AG04449 (cell line): ENCODE measurements around the gene TMEM215.

Experiments used
- CTCF ChIA-PET: fragments of 350-600 bp; formaldehyde crosslinking; extraction: SDS; loops from one replicate; lab custom pipeline; 2021; ENCODE audit warnings: antibody characterized with exemption; lab: Yijun Ruan, JAX
- POLR2A ChIA-PET: fragments of 400-600, 350-600 bp; formaldehyde crosslinking; extraction: SDS; loops from one replicate; lab custom pipeline; 2020; ENCODE audit warnings: antibody characterized with exemption, inconsistent platforms; lab: Yijun Ruan, JAX
- DNase-seq: peaks from one replicate; pipeline ENCODE4 v3.0.0-alpha.2; 2010; ENCODE audit warnings: low read depth, low spot score
- H3K4me3 ChIP-seq: 2 replicates; pipeline ENCODE4 v1.5.1; 2011; ENCODE audit warnings: low read depth, mild to moderate bottlenecking, control low read depth, low read length
- CTCF ChIP-seq: IDR thresholded peaks from one replicate; pipeline ENCODE4 v1.5.1; 2011; ENCODE audit warnings: mild to moderate bottlenecking, moderate library complexity, low read length, control low read depth, inconsistent platforms; ENCODE audit not compliant: insufficient read depth; ENCODE audit errors: missing control alignments

TMEM215 gene

DNA sequence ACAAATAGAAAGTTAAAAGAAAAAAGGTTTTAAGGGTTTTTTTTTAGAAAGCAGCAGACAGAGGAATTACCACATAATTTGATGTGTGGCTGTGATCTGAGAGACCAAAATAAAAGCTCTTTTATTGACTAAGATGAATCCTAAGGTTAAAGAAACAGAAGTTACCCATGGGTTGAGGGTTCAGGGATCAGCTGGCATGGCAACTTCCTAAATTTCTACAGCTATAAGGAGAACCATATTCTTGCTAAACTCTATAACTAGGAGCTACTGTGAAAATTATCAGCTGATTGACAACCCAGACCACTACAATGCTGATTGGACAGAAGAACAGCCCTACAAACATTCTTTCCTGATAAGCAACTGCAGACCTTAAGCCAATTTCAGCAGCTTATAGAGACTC, 40.2 kb downstream of the TMEM215 start:
- CTCF ChIA-PET, result interaction anchor here (1.2 kb wide), 1 partner anchor 234 kb away, joined by 3 read pairs; no protein-coding TSS in a partner anchor
- no peak overlapping the region for H3K4me3 ChIP-seq
- DNase-seq, result no peak
- TF ChIP-seq CTCF, result no peak
- POLR2A ChIA-PET, result no interaction called here

- no peak for DNase-seq
- CTCF ChIA-PET, result no interaction called here
- no peak overlapping the region for H3K4me3 ChIP-seq
- no peak for TF ChIP-seq CTCF
- POLR2A ChIA-PET, result no interaction called here
Observed at GRCh38 chr9:32825203-32825602, 41.9 kb downstream of the TMEM215 start.

DNA sequence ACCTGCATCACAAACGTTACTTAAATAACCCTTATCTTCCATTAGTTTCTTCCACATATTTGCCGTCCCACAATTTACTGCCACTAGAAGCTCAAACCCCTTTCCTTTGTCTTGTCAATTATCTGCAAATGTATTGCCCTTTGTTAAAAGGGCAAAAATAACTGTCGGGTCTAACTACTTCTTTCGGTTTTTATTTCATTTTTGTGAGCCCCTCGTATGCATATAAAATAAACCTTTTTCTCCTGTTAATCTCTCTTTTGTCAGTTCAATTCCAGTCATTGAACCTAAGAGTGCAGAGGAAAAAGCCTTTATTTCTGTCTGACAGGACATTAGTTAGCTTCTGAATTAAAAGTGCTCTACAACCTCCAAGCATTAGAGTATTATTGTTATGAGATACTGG, 45.5 kb downstream of the TMEM215 start:
- no peak overlapping the region for H3K4me3 ChIP-seq
- TF ChIP-seq CTCF, result no peak
- no peak for DNase-seq
- ChIA-PET CTCF (no interaction called here), POLR2A (no interaction called here)

DNA sequence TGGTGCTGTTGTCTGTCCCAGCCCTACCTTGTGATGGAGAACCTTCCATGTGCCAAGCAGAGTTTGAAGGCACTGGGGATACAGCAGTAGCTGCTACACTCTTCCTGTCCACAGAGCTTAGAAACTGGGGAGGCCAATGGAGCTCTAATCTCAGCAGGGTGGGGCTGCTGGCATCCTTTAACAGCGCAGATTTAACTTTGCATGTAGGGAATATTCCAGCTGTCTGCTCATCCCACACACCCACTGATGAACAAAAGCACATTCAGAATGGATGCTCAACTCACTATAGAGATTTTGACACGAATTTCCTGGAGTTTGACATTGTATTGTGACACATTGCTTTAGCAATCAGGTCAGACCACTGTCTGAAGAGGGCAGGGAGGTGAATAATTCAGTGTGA, 49.0 kb downstream of the TMEM215 start:
- ChIA-PET CTCF (no interaction called here), POLR2A (no interaction called here)
- no peak for TF ChIP-seq CTCF
- H3K4me3 ChIP-seq, result no peak overlapping the region
- no peak for DNase-seq
